Astrocyte of the hippocampus (primary cell): ENCODE data around the gene CCDC154.
"Not testable (repeated sequence)": the region's sequence is repeated elsewhere in the genome, so short reads cannot be mapped to it uniquely, and the experiment has no call there.

Experiments
- DNase-seq: peaks from one replicate; pipeline ENCODE4 v3.0.0; 2011; ENCODE audit warnings: low read depth, low spot score

Gene CCDC154, protein sequence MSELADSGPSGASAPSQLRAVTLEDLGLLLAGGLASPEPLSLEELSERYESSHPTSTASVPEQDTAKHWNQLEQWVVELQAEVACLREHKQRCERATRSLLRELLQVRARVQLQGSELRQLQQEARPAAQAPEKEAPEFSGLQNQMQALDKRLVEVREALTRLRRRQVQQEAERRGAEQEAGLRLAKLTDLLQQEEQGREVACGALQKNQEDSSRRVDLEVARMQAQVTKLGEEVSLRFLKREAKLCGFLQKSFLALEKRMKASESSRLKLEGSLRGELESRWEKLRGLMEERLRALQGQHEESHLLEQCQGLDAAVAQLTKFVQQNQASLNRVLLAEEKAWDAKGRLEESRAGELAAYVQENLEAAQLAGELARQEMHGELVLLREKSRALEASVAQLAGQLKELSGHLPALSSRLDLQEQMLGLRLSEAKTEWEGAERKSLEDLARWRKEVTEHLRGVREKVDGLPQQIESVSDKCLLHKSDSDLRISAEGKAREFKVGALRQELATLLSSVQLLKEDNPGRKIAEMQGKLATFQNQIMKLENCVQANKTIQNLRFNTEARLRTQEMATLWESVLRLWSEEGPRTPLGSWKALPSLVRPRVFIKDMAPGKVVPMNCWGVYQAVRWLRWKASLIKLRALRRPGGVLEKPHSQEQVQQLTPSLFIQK

DNA sequence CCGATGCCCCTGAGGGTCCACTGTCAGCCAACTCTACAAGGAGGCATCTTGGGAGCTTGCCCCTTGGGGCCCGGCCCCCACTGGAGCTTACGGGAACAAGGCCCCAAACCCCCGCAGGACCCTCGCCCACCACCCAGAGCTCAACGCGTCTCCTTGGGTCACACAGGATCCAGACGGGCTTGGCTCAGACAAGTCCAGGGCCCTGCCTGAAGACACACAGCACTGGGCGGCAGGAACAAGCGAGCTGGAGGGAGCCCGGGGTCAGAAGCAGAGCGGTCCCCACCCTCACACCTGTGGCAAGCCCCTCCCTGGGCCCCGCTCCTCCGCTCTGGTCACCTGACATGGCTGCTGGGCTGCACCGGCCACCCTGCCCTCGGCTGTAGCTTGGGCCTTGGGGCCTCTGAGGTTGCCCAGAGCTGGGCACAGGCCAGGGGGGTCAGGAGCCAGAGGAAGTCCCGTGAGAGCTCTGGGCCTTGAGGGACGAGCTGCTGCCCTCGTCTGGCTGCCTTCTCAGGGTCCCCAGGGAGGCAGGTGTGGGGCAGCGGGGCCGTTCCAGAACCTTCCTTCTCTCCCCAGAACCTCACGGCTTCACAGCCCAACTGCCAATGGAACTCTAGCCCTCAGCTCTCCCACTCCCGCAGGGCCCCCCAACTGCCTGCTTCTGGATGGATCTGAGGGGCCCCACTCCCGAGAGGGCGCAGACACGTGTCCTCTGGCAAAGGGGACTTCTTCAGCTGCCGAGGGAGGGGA is at the start of gene CCDC154:
Gene CCDC154, minus strand, starts transcription at position 577 of the 750 bp plus-strand sequence. Its CDS starts 234 bp downstream, at position 343.
- DNase-seq = no peak

DNA sequence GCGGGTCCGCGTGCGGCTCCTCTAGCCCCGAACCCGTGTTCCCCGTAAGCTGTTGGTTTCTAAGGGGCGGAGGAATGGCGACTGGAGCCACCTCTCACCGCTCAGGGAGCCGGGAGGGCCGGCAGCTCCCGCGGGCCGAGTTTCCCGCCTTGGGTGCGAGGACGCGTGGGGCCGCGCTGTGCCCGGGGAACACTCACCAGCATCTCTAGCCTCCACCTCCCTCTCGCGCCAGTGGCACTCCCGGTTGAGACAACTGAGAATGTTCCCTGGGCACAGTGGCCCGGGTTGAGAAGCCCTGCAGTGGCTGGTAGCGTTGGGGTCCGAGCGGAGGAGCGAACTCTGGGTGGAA is 49.4 kb upstream of the CCDC154 start:
- DNase-seq = peak; percentile 56

DNA sequence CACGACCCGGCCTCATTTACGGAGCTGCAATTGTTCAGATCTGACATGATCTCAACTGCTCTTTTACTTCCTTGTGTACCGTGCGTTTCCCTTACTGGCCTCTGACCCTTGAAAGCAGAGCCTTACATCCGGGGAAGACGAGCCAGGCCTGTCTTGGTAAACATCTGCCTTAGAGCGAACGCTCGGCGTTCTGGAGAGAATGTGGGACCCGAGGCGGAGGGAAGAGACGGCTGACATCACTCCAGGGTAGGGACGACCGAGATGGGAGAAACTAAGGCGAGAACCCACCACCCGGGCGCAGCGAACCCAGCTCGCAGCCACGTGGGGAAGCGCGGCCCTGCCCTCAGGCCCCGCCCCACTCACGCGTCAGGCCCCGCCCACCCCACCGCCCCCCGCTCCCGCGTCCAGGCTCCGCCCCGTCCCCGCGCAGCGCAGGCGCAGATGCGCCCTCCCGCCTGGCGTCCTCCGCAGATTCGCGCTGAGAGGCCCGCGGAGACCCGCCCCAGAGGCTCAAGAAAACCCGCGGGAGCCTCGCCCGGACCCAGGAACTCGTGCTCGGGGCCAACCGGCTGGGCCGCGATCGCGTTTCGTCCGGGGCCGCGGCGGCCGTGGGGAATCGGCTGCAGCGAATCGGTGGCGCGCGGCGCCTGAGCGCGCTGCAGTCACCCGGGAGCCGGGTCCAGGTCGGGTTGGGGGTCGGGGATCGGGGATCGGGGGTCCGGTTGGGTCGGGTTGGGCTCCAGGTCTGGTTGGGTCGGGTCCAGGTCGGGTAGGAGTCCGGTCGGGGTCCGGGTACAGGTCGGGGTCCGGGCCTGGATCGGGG is 48.8 kb upstream of the CCDC154 start, which contains the start of gene TELO2:
Gene TELO2, plus strand, starts transcription at position 438 of the 823 bp plus-strand sequence. CDS start 922 bp downstream, outside the sequence.
- DNase-seq = peak; percentile 92

DNA sequence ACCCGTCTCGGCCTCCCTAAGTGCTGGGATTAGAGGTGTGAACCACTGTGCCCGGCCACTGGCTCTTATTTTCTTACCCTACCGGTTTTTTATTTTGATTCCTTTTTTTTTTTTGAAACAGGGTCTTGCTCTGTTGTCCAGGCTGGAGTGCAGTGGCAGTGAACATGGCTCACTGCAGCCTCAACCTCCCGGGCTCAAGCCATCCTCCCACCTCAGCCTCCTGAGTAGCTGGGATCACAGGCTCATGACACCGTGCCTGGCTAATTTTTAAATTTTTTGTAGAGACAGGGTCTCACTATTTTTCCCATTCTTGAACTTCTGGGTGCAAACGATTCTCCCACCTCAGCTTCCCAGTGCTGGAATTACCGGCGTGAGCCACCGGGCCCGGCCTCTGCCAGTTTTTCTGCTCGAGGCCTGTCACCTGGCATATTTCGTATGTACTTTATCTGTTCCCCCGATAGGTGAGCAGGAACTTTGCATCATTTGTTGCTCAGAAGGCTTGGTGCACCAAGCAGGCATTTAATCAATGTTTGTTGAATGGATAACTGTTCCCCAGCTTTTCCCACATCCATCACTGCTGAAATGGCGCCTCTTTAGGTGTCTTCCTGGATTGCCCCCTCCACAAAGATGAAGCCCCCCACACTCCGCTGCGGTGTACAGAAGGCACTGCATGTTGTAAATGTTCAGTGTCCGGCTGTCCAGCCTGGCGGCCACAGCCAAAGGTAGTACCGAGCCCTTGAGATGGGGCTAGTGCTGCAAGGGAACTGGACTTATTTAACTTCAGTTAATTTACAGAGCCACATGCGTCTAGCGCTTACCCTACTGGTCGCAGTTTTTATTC is 47.9 kb upstream of the CCDC154 start:
- DNase-seq = no peak

DNA sequence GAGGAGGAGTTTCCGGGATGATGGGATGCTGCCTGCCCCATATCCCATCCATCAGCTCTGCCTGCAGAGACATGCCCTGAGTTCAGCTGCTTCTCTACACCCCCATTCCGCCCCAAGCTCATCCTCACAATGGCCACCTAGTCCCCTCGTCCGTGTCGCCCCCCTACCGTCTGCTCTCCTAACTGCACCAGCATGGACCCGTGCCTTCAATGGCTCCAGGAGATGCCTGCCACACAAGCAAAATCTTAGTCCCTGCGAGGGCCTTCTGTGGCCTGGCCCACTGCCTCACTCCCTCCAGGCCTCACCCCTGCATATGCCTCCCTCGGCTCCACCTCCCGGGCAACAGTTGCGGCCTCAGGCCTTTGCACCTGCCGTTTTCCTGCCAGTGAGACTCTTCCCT is 47.0 kb upstream of the CCDC154 start:
- DNase-seq = no peak

DNA sequence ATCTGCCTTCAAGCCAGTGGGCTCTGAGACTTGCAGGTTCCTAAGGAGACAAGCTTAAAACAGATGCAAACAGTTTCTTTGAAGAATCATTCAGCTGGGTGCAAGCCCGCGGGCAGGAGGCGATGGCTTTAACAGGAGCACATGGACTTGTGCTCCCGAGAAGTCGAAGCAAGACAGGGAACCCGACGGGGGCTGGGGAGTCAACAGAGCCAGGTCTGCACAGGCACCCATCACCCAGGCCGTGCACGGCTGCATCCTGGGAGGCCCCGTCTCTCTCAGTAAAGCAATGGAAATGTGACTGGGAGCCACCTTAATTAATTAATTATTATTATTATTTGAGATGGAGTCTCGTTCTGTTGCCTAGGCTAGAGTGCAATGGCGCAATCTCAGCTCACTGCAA is 44.7 kb upstream of the CCDC154 start:
- no peak for DNase-seq

DNA sequence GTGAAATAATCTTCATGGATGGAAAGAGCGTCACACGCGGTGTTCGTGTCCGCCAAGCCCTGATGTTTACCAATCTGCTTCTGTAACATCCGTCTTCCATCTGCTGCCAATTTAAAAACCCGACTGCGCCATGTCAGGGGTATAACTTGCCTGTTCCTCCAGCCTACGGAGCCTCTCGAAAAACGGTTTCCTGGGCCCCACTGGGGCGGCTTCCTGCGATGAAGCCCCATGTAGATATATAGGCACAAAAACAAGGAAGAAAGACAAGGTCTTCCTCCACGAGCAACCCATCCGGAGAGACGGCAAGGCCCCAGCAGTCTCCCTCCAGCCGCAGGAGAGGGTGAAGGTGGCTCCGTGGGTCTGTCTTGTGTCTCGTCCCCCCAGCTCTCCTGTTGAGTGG is 44.3 kb upstream of the CCDC154 start, which contains the start of gene PTX4:
Gene PTX4, minus strand, starts transcription at position 326 of the 400 bp plus-strand sequence. Its CDS starts 35 bp downstream, at position 291.
- DNase-seq = no peak

DNA sequence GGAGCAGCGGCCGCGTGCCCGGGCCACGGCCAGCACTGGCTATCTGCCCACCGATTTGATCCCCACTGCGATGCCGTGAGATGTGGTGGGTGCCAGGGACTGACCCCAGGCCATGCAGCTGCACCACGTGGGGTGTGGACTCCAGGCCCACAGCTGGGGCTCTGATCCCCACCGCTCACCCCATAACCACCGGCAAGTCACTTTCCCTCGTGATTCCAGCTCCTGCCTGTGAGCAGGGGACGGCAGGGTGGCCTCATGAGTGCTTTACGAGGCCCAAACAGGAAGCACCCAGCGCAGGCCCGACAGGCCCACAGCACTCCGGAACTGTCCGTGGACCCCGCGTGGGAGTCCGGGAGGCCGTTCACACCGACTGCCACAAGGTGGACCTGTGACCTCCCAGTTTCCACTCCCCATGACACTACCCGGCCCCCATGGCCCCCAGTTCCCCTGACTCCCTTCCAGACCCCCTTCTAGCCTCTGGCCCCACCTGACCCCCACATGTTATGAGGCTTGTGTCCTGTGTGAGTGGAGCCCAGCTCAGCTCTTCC is 43.8 kb upstream of the CCDC154 start:
- DNase-seq = no peak

DNA sequence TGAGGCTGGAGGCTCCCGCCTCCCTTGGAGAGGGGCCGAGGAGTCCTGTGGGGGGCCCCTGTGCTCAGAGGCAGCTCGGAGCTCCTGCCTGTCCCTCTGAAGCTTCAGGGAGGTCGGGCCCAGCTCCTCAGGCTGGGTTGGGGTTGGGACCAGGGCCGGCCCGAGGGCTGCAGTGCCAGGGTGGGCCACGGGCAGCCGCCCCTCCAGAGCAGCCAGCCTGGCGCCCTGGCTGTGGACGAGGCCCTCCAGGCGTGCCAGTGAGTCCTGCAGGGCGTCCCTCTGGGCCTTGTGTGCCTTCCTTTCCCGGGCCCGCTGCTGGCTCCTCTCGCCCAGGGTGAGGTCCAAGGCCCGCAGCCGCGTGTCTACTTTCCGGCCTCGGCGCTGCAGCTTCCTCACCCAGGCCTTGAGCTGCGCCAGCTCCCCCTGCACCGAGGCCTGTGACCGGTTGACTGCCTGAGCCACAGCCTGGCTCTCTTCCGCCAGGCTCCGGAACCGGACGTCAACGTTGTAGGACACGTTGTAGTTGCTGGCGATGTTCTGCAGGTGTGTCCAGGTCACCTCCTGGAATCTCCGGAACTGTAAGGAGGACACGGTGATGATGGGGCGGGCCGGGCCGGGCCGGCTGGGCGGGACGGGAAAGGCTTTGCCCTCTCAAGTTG is 43.2 kb upstream of the CCDC154 start:
- no peak for DNase-seq

DNA sequence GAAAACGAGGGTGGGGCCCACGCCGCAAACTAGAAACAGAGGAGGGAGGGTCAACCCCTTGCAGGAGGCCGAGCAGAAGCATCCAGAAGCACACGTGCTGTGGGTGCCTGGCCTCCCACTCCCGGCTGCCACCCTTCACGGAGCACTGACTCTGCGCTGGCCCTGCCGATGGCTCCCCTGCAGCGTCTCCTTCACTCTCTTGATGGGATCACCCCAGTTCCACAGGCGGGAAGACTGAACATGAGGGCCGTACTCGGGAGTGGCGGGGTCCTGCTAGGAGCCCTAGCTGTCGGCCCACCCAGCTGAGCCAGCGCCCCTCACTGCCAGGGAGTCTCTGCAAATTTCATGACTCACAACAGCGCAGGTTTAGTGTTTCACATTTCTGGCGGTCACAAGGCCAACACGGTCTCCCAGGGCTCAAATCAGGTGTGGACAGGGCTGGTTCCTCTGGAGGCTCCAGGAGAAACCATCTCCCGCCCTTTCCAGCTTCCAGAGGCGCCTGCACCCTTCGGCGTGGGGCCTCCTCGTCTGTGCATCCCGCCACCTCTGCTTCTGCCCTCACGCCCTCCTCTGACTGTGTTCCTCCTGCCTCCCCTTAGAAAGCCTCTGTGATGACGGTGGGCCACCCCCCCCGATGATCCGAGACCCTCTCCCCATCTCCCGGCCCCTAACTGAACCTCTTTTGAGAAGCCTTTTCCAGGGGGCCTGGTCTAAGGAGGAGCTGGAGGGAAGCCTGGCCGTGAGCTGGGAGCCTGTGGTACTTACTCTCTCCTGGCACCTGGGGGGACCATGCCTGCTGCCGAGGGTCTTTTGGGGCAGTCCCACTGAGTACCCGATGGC is 42.4 kb upstream of the CCDC154 start:
- no peak for DNase-seq

DNA sequence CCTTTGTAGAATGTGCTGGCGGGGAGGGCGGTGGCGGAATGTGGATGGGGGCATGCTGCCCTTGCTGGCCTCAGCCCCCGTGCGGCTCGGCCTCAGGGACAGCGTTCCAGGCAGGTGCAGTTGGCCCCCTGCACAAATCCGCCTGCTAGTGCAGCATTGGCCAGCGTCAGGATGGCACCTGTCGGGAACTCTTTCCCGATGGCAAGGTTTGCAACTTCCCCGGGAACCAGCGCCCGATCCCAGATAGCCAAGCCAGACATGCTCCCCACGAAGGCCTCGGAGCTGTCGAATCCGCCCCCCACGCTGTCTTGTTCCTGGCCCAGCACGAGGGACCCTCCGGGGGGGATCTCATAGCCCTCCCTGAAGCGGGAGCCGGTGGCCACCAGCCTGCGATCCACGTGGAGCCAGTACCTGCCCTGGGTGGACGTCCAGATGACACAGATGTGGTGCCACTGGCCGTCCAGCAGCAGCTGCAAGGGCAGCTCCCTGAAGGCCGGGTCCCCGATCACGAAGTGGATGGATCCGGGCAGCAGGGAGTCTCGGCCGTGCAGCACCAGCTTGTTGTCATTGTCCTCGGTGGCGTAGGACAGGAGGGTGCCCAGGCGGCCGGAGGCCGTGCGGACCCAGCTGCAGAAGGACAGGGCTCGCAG is 41.6 kb upstream of the CCDC154 start:
- DNase-seq = no peak

DNA sequence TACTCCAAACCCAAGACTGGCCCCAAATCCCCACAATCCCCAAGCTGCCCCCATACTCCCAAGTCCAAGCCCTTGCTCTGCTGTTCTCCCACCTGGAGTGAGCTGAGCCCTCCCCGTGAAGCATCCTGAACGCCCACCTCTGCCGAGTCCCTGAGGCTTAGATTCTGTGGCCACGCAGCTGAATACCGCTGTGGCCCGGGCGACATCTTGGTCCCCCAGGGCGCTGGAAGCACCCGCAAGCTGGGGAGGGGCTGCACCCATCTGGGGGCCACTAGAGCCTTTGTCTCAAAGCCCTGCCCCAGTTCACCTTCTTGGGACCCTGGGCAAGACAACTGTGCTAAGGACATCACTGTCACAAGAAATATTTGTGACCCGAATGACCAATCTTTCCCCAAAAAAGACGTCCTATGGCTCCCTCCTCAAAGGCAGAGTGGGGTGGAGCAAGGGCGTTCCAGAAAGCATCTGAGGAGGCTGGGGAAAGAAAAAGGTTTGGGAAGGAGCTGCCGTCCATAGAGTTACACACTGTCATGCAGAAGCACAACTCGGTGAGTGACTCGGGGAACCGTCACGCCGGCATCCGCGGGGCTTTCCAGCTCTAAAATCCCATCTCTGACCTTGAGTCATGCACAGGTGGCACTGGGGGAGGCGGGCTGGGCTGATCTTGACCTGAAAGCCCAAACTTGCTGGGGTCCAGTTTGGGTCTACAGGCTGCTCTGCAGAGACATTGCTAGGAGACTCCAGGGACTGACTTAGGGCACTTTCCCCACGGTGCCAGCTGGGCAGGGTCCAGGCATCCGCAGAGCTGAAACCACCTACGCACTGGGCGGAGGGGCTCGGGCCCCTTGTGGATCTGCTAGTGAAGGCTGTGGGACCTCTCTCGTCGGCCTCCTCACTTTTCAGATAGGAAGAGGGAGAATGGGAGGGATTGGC is 37.8 kb upstream of the CCDC154 start:
- peak; percentile 27 for DNase-seq

DNA sequence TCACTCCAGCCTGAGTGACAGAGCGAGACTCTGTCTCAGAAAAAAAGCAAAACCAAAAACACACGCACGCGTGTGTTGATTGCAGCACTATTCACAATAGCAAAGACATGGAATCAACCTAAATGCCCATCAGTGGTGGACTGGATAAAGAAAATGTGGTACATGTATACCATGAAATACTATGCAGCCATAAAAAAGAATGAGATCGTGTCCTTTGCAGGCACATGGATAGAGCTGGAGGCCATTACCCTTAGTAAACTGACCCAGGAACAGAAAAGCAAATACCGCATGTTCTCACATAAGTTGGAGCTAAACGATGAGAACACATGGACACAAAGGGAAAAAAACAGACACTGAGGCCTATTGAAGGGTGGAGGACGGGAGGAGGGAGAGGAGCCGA is 34.6 kb upstream of the CCDC154 start:
- DNase-seq = not testable (repeated sequence)

DNA sequence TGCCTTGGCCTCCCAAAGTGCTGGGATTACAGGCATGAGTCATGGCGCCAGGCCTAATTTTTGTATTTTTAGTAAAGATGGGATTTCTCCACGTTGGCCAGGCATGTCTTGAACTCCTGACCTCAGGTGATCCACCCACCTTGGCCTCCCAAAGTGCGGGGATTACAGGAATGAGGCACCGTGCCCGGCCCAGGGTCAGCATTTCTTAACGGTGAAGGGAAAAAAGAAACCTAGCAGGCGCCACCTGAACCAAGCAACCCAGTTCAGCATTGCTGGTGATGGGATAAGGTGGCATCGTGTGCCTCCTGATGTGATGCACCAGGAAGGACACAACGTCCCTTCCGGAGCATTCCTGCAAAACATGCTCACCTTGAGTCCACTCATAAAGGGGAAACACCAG is 32.7 kb upstream of the CCDC154 start:
- DNase-seq = no peak

DNA sequence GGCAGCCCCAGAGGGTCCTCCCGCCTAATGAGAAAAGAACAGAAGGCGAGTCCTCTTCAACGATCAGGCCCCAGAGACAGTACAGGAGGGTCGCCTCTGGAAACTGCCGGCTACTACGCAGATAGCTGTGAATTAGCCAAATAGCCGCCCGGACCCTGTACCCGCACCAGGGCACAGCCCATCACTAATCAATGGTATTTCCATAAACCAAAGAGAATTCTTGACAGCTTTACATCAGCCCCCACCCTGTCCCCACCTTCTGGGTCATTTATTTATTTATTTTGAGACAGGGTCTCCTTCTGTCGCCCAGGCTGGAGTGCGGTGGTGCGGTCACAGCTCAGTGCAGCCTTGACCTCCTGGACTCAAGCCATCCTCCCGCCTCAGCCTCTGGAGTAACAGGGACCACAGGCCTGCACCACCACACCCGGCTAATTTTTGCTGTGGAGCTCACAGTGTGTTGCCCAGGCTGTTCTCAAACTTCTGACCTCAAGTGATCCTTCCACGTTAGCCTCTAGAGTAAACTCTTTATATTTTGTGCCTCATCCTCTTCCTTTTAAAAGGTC is 31.3 kb upstream of the CCDC154 start:
- no peak for DNase-seq

DNA sequence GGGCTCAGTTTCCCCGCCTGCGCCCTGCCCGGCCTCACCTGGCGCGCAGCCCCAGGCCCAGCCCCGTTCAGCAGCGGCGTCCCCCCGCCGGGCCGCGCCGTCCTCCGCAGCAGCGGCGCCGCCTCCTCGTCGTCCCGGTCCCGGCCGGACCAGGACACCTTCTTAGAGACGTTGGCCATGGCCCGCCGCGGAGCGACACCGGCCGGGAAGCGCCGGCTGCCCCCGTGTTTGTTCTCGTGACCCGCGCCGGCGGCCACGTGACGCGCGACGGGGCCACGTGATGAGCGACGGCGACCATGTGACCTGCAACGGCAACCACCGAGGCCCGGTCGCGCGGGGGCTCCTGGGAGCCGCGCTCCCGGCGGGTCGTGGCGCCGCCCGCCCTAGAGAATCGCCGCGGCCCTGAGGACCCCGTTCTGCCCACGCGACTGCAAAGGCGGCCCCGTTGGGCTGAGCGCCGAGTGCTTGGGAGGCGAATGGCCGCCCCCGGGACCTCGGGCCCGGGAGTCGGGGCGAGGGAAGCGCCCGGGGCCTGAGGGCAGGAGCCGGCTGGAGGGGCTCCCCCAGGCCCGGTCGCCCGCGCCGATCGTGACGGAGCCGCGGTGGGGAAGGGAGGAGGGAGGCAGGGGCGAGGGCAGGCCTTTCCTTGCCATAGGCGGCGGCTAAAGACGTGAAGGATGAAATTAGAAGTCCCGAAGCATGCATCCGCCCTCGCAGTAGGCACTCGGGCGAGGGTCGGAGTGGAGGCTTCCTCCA is 30.6 kb upstream of the CCDC154 start, which contains the start of gene CLCN7:
Gene CLCN7, minus strand, starts transcription at position 233 of the 756 bp plus-strand sequence. Its CDS starts 54 bp downstream, at position 179.
- DNase-seq = peak; percentile 96
